ENCODE measurements around the gene NDRG3.

GRCh38 chr20:36717021-36717420 lies 28.9 kb downstream of the NDRG3 start:
- TF ChIP-seq ZNF274 (IDR thresholded peaks at IDR 0.05; ENCODE audit: low read depth, low read length) (no peak), YY1 (IDR thresholded peaks at IDR 0.05; ENCODE audit: insufficient read depth, insufficient read length) (no peak), SUZ12 (IDR thresholded peaks at IDR 0.05; ENCODE audit: extremely low read depth, insufficient read depth, insufficient read length) (no peak)

Data from NT2/D1 (cell line).